GM19397 (cell line): Measurements from ENCODE around the gene PEX11B.
A peak's percentile ranks its signal among the peaks of the same experiment; 100 is the strongest.
"Not testable (repeated sequence)": the region's sequence is repeated elsewhere in the genome, so short reads cannot be mapped to it uniquely, and the experiment has no call there.

Source experiments
- ATAC-seq: cut with Tn5 transposase; IDR thresholded peaks from one replicate; pipeline ENCODE4 v1.9.1; 2021; ENCODE audit warnings: mild to moderate bottlenecking, moderate library complexity; ENCODE audit not compliant: unreplicated experiment

The PEX11B gene

DNA sequence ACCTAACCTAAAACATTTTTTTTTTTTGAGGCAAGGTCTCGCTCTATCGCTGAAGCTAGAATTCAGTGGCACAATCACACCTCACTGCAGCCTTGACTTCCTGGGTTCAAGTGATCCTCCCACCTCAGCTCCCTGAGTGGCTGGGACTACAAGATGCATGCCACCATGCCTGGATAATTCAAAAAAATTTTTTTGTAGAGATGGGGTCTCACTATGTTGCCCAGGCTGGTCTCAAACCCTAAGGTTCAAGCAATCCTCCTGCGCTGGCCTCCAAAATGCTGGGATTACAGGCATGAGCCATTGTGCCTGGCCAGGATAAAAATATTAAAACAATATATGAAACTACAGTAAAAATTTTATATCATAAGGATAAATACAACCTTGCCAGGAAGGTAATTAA, 34.4 kb upstream of the PEX11B start:
- ATAC-seq: no peak

DNA sequence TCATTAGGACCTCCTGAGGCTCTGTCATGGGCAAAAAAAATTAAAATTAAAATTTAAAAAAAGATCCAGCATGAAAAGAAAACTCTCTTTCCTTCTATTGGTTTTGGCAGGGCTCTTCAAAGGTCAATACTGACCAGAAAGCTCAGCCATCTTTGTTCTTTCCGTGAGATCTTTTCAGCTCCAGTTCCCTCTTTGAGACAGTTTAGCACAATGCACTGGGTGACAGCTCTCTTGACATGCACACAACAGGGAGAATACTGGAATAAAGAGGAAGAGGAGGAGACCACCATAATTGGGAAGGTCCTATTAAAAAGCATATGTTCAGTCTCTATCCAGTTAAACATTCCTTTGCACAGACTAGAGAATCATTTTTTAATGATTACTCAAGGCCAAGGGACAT, 33.0 kb upstream of the PEX11B start:
- ATAC-seq: no peak

DNA sequence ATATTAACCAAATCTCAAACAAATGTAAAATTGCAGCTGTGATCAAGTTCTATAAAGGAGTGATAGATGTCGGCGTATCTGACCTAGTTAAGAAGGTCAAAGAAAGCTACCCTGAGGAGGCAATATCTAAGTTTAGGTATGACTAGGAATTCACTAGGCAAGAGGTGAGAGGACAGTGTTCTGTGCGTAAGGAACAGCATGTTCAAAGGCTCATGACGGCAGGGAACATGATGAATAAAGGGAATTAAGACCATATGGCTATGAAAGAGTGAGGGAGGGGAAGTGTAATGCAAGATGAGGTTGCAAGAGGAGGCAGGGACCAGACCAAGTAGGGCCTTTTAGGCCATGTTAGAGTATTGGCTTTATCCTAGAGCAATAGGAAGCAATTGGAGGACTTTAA, 30.7 kb upstream of the PEX11B start:
- ATAC-seq: no peak

DNA sequence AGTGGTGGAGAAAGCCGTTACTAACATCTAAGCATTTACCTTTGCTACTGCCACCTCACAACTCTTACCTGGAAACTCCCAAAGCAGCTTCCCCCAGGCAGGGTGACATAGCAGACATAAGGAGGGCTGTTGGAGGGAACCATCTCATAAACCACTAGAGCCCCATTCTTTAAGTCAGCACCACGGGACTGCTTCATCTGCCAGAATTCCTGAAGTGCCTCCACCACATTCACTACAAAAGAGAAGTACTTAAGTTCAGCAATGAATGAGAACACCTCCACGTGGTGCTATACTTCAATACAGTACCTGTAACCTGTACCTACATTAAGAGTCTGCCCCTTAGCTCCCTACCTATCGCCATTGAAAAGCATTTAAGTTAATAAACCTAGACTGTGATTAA, 29.0 kb upstream of the PEX11B start:
- no peak for ATAC-seq

DNA sequence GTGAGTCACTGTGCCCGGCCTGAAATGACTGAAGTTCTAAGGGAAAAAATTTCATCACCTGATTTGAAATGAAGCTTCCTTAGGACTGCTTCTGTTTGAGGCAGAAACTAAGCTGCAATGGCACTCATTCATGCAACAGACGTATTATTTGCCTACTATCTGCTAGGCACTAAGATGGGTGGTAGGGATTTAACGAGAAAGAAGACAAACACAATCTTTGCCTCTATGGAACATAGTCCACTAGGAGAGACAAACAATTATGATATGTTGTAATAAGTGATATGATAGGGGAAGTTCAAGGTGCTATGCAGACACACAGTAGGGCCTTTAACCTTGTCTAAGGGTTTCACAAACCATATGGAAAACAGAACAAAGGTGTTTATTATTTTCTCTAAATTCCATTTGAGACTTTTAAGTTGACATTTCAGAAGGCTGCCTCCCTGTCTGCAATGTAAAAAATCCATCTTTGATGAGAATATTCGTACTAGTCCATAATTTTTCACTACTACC, 28.0 kb upstream of the PEX11B start:
- no peak for ATAC-seq

DNA sequence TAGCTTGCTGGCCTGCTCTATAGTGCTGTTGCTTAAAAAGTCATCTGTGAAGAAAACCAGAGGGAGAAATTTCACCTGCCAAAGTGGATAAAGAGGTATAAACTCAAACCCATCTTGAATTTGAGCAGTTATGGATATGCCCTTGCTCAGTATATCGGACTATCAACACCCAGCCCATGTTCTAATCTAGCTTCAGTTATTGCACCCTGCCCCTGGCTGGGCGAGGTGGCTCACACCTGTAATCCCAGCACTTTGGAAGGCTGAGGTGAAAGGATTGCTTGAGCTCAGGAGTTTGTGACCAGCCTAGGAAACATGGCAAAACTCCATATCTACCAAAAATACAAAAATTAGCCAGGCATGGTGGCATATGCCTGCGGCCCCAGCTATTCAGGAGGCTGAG, 26.0 kb upstream of the PEX11B start:
- no peak for ATAC-seq

DNA sequence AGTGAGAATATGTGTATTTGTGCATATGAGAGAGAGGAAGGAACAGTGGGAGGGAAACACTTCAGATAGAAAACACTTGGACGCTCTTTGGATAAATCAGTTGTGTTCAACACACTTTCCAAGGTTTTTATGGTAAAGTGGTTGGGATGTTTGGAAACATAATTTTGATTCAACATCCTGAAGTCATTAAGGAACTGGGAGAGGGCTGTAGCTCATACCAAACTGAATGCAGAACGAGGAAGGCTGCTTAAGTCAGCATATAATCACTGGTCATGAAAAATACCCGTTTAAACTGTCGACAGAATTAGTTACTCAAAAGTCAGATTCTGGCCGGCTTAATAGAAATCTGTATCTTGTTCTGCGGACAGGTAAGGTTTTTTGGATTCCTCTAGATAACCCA, 24.4 kb upstream of the PEX11B start:
- no peak for ATAC-seq

DNA sequence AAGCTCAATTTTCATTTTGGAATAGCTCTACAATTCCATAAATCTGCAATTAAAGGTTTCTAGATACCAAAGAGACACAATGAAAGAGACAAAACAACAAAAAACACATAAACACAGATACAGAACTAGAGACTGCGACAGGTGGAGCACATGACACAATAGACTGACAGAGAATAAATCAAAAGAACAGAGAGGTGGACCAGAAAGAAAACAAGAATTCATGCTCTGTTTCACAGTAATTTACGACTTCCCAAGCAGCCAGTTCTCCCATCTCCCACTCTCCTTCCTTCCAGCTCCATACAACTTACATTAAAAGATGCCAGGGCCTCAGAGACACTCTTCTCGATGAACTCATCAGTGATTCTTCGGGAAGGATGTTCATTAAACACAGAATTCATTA, 23.9 kb upstream of the PEX11B start:
- ATAC-seq: no peak

DNA sequence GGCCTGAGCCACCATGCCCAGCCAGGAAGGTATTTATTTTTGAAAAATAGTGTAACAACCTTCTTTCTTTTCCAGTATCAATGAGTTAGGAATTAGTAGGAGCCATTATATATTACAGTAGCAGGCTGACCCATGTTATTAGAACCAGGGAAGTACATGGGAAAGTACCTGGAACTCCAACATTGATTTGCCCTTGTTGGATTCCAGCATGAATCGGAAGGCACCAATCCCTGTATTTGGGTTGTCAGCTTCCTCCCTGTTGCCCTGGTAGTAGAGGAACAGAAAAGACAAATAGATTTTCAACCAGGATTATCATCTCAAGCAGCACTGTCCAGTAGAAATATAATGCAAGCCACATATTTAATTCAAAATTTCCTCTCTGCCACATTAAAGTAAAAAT, 18.9 kb upstream of the PEX11B start:
- ATAC-seq: no peak

DNA sequence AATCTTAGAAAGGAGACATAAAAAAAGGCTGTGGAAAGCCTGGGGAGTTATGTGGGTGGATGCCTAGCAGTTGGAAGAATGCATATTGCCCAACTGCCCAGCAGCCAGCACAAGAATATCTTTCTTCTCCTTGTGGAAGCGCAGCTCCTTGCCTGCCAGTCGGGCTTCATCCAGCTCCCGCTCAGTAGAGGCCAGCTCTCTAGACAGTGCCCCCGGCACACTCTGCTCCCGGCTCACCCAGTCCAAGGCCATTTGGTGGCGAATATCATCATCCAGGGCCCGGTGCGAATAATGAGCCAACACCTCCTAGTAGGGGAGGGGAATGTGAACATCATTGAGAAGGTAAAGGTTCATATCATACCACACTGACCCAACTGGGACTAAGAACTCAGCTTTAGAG, 17.7 kb upstream of the PEX11B start:
- ATAC-seq: no peak

DNA sequence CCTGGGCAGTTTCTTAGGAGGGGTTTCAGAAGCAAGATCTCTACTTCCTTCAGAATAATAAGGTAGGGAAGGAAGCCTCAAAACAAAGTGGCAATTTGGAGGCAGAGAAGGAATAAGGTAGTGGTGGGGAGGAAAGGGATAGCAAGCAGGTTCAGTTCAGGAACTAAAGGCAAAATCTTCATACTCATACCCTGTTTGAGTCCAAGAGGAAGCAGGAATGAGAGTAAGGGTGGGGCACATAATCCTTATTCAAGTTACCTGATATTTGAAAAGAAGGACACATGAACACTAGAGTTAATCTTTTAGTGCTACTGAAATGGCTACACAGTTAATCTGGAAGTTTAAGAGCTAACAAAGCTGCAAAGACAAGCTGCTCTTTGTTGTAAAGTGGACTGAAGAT, 17.2 kb upstream of the PEX11B start:
- ATAC-seq: no peak

DNA sequence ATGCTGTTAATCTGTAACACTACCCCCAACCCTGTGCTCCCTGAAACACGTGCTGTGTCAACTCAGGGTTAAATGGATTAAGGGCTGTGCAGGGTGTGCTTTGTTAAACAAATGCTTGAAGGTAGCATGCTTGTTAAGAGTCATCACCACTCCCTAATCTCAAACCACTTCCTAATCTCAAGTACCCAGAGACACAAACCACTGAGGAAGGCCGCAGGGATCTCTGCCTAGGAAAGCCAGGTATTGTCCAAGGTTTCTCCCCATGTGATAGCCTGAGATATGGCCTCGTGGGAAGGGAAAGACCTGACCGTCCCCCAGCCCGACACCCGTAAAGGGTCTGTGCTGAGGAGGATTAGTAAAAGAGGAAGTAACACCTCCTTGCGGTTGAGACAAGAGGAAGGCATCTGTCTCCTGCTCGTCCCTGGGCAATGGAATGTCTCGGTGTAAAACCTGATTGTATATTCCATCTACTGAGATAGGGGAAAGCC, 14.0 kb upstream of the PEX11B start:
- ATAC-seq: not testable (repeated sequence)

DNA sequence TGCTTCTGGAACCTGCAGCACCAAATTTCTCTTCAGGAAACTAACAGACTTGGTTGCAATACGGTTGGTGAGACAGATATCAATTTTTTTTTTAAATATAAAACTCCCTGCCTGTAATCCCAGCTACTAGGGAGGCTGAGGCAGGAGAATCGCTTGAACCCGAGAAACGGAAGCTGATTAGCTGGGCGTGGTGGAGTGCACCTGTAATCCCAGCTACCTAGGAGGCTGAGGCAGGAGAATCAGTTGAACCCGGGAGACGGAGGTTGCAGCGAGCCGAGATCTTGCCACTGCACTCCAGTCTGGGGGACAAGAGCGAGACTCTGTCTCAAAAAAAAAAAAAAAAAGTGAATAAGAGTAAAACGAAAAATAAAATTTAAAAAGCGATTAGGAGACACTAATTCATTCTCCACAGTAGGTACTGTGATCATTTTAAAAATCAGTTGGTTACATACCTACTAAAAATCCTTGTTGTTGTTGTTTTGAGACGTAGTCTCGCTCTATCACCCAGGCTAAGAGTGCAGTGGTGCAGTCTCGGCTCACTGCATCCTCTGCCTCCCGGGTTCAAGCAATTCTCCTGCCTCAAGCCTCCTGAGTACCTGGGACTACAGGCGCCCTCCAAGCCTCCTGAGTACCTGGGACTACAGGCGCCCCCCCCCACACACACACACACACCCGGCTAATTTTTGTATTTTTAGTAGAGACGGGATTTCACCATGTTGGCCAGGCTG, 9.6 kb upstream of the PEX11B start:
- no peak for ATAC-seq

DNA sequence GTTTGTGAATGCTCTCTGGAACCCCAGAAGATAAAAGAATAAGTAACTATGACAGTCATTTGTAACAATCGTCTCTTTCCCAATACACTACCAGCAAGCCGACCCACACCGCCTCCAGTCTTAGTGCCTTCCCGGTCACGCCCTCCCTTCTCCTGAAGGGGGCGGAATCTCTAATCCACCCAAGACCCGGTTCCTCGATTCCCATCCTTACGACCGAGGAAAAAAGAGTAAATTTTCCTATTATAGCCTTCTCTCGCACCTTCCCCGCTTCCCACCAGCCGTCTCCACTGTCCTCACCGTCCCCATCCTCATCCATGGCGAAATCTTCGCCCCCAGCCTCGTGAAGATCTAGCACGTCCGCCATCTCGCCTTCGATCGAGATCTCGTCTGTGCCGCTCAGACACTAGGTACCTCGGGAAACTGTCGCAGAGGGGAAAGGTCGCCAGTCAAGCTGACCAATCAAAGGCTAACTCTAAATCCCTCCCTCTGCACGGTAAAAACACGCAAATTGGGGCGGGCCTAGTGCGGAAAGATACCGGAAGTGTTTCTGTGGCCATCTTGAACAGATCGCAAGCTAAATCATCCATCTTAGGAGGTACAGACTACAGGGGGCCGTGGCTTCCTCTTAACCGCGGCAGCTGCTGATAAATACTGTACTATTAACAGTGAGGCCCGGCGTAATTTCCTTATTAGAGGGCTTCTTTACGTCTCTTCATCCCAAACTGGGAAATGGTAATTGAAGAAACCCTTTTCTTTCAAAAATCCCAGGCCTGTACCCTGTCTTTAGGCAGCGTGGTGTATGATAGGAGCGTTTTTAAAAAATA, 8.8 kb upstream of the PEX11B start, which contains the start of gene RBM8A:
RBM8A (minus strand) TSS at position 422 of the 824 bp plus-strand sequence; CDS start at position 364, 58 bp downstream.
- ATAC-seq: peak; percentile 93

DNA sequence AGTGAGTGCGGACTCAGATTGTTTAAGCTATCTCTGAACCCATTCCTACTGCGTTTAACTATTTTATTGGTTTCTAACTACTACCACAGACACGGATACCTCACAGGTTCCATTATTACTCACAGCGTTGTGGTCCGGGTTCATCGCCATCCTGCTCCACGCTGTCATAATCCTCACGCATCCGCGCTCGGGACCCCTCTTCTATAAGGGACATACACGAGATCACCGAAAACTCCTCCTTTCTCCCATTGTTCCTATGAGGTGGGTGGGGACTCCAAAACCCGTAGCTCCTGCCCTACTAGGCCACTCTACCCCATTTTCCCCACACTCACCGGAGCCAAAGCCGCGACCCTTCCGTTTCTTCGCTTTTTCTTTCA, 8.2 kb upstream of the PEX11B start:
- no peak for ATAC-seq

DNA sequence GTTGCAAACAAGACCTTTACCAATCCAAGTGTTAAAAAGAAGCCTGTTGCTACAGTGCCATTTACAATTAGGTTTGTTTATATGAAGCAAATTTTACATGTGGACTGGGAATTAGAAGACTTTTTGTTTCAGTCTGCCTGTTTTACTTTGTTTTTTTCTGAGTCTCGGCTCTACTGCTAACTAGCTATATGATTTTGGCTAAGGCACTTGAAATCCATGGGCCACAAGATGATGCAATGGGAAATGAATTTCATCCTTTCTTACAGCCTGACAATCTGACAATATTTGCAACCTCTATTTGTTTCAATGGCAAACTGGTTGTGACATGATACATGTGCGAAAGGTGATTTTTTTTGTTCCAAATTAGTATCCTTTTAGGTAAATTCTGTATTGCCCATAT, 3.7 kb upstream of the PEX11B start:
- ATAC-seq: no peak

DNA sequence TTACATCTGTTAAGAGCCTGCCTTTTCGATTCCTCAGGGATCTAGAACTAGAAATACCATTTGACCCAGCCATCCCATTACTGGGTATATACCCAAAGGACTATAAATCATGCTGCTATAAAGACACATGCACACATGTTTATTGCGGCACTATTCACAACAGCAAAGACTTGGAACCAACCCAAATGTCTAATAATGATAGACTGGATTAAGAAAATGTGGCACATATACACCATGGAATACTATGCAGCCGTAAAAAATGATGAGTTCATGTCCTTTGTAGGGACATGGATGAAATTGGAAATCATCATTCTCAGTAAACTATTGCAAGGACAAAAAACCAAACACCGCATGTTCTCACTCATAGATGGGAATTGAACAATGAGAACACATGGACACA, 1.8 kb upstream of the PEX11B start:
- not testable (repeated sequence) for ATAC-seq

DNA sequence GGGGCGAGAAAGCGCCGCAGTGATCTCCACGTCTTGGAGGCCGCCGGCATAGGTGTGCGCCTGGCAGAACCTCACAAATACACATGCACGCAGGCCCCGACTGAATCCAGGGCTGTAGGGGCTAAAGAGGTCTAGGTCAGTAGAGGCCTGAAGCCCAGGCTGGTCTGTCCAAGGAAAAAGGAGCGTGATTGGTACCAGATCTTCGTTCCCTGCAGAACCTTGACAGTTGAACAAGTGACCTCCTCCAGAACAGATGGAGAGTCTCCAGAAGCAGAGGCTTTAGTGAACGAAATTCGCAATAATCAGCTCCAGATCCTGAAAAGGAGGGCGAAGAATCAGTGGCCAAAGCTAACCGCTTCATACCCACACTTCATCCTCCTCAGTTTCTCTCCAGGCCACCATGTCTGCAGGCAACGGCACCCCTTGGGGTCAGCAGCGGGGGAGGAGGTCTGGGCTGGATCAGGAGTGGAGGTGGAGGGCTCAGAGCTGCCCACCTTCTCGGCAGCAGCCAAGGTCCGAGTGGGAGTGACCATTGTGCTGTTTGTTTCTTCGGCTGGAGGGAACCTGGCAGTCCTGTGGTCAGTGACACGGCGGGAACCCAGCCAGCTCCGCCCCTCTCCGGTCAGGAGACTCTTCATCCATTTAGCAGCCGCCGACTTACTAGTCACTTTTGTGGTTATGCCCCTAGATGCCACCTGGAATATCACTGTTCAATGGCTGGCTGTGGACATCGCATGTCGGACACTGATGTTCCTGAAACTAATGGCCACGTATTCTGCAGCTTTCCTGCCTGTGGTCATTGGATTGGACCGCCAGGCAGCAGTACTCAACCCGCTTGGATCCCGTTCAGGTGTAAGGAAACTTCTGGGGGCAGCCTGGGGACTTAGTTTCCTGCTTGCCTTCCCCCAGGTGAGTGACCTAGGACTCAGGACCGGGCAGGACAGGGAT, 749 bp upstream of the PEX11B start:
- ATAC-seq: peak; percentile 8

DNA sequence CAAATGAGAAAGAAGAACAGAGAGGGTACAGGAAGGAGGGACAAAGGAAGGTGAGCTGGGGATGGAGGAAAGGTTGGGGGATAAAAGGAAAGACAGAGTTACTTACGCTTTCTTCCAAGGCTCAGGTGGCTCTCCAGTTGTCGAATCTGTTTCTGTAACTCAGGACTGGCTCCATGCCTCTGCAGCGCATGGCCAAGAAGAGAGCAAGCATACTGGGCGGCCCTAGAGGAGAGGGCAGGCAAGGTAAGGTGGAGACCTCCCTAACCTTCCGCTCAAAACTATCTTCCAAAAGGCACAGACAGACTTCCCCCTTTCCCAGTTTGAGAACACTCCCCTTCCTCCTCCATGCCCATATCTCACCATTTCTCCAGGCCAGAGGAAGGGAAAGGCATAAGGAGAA, 922 bp downstream of the PEX11B start:
- ATAC-seq: no peak

DNA sequence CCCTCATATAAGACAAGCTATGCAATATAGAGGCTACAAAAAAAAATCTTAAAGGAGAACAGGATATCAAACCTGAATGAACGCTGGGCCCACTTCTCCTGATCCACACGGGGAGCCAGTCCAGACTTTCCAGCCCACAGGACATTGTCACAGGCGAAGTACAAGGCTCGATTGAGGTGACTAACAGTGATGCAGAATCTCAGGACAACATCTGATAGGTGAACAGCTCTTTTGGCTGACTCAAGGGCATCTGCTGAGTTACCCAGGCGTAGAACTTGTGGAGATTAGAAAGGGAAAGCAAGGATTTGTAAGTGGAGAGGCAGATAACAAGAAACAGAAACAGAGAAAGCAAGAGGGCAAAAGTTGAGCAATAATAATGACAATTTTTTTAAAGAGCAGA, 1.8 kb downstream of the PEX11B start:
- no peak for ATAC-seq

DNA sequence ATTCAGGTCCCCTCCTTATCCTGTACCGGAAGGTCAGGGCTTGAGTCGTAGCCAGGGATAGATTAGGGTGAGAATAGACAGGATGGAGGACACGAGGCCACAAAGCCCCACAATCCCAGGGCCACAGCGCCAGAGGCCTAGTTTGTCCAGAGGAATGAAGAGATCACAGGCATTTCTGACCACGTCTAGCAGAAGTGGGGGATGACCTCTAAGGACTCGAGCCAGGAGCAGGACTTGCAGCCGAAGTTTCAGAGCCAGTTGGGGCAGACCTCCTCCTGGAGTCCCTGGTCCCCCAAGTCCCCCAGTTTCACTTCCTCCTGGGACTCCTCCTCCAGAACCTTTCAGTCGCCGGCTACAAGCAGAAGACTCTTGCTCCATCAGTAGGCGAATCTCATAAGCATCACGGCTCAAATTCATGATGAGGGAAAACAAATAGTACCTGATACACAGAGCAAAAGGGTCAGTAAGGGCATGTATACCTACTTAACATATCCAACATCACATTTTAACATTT, 6.3 kb downstream of the PEX11B start:
- ATAC-seq: no peak
